ENCODE data around the gene CNEP1R1. TPM values are rescaled to one million over a fixed set of nuclear protein-coding genes. Genes with fewer than 3 reads are reported as not detected.

Gene CNEP1R1
- total RNA-seq, 1 donor: 27.1 TPM

DNA sequence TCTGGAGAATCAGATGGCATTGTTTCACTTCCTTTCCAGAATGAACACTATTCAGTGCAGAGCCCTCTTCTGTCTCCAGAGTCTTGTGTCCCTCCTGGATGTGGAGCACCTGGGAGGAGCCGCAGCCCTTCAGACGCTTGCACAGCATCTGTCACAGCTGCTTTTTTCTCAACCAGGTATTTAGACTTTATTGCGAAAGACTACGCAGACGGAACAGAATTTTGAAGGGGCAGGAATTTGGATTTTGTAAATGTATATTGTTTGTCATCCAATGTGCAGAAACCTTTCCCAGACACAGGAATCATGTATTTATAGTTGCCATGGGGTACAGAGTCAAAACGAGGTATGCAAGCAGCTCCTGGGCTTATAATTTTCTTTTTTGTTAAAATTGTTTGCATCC is 61.2 kb downstream of the CNEP1R1 start:
- Histone ChIP-seq H3K4me2 (ENCODE audit: insufficient read depth, low read length) (no peak overlapping the region), H3K36me3 (ENCODE audit: insufficient read depth, low read length) (peaks cover 64% of the 10 kb centered on the region), H3K27me3 (ENCODE audit: insufficient read depth, low read length) (no peaks in the 10 kb centered on the region), H4K20me1 (ENCODE audit: insufficient read depth, low read length) (no peaks in the 10 kb centered on the region), H3K4me3 (ENCODE audit: insufficient read depth, low read length) (no peak overlapping the region), H3K9me3 (ENCODE audit: low read depth, low read length) (no peaks in the 10 kb centered on the region), H3K79me2 (ENCODE audit: insufficient read depth, low read length) (peaks cover 9% of the 10 kb centered on the region), H3K27ac (ENCODE audit: low read depth, low read length) (no peak overlapping the region), H2AFZ (ENCODE audit: low read length) (no peak overlapping the region), H3K4me1 (ENCODE audit: insufficient read depth, low read length) (no peaks in the 10 kb centered on the region)
- TF ChIP-seq, protein P1, sequence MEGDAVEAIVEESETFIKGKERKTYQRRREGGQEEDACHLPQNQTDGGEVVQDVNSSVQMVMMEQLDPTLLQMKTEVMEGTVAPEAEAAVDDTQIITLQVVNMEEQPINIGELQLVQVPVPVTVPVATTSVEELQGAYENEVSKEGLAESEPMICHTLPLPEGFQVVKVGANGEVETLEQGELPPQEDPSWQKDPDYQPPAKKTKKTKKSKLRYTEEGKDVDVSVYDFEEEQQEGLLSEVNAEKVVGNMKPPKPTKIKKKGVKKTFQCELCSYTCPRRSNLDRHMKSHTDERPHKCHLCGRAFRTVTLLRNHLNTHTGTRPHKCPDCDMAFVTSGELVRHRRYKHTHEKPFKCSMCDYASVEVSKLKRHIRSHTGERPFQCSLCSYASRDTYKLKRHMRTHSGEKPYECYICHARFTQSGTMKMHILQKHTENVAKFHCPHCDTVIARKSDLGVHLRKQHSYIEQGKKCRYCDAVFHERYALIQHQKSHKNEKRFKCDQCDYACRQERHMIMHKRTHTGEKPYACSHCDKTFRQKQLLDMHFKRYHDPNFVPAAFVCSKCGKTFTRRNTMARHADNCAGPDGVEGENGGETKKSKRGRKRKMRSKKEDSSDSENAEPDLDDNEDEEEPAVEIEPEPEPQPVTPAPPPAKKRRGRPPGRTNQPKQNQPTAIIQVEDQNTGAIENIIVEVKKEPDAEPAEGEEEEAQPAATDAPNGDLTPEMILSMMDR (IDR thresholded peaks at IDR 0.05; ENCODE audit: extremely low read depth, low read depth, low read length): no peak
- no peak for DNase-seq (ENCODE audit: insufficient read length, low spot score, missing footprints)

Small RNA genes within 50 kb of the gene (small RNA-seq; reads per million reads assigned to genes)
- not detected for gene RF00017

Other genes starting within 250 kb of the CNEP1R1 start
- gene ZNF423, start 169.1 kb upstream of the CNEP1R1 start, total RNA-seq: 11.6 and 18.3 TPM in 2 replicates
- gene HEATR3, start 40.7 kb downstream of the CNEP1R1 start, total RNA-seq: 19.5 and 20.6 TPM in 2 replicates
- 8.5 and 10.1 TPM in 2 replicates for gene TENT4B, start 128.1 kb downstream of the CNEP1R1 start, total RNA-seq
- gene ADCY7, start 241.3 kb downstream of the CNEP1R1 start, total RNA-seq: 49.5 and 51.0 TPM in 2 replicates